Measurements from ENCODE around the gene UBE2L6.

DNA sequence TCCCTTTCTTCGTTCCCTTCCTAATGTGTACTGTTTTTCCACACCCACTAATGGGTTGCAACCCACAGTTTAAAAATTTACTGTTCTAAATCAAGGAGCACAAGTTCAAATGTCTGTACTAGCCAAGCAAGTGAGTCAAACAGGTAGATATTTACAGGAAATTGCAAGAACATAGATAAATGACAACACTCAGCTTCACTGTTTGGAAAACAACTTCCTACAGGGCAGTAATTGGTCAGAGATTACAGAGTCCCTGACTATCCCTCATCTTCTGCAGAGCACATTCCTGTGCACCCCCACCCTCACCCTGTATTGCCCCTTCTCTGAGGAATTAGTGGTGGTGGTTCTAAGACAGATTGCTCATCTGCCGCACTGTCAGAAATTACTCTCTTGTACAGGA lies 31.9 kb upstream of the UBE2L6 start:
- TF ChIP-seq, protein P1, sequence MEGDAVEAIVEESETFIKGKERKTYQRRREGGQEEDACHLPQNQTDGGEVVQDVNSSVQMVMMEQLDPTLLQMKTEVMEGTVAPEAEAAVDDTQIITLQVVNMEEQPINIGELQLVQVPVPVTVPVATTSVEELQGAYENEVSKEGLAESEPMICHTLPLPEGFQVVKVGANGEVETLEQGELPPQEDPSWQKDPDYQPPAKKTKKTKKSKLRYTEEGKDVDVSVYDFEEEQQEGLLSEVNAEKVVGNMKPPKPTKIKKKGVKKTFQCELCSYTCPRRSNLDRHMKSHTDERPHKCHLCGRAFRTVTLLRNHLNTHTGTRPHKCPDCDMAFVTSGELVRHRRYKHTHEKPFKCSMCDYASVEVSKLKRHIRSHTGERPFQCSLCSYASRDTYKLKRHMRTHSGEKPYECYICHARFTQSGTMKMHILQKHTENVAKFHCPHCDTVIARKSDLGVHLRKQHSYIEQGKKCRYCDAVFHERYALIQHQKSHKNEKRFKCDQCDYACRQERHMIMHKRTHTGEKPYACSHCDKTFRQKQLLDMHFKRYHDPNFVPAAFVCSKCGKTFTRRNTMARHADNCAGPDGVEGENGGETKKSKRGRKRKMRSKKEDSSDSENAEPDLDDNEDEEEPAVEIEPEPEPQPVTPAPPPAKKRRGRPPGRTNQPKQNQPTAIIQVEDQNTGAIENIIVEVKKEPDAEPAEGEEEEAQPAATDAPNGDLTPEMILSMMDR (IDR thresholded peaks at IDR 0.05; ENCODE audit: insufficient read depth, low read length, poor library complexity, severe bottlenecking) = no peak
- TF ChIP-seq EZH2phosphoT487 (conservative IDR thresholded peaks at IDR 0.05; ENCODE audit: low read length) = no peak
